ENCODE data around the gene REEP2. TPM values are rescaled to one million over a fixed set of nuclear protein-coding genes. Genes with fewer than 3 reads are reported as not detected.
A peak's percentile ranks its signal among the peaks of the same experiment; 100 is the strongest.

REEP2 gene
- polyA plus RNA-seq, 2 of the 4 experiments (the other 2 are of a cell fraction), result 4.6 to 5.1 TPM

DNA sequence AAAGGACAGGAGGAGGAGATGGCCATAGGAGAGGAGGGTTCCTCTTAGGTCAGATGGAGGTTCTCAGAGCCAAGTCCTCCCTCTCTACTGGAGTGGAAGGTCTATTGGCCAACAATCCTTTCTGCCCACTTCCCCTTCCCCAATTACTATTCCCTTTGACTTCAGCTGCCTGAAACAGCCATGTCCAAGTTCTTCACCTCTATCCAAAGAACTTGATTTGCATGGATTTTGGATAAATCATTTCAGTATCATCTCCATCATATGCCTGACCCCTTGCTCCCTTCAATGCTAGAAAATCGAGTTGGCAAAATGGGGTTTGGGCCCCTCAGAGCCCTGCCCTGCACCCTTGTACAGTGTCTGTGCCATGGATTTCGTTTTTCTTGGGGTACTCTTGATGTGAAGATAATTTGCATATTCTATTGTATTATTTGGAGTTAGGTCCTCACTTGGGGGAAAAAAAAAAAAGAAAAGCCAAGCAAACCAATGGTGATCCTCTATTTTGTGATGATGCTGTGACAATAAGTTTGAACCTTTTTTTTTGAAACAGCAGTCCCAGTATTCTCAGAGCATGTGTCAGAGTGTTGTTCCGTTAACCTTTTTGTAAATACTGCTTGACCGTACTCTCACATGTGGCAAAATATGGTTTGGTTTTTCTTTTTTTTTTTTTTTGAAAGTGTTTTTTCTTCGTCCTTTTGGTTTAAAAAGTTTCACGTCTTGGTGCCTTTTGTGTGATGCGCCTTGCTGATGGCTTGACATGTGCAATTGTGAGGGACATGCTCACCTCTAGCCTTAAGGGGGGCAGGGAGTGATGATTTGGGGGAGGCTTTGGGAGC lies 29.5 kb downstream of the REEP2 start:
- ChIA-PET CTCF (interaction anchor here (2.8 to 14.7 kb wide), 3 partner anchors 18 to 35 kb away, joined by 13 to 199 read pairs (median 125); no protein-coding TSS in a partner anchor), POLR2A (no interaction called here)
- DNase-seq (ENCODE audit: low read depth in 1 of 2, low spot score in 1 of 2) (peak in 1 of 2 experiments; percentile 59), FAIRE-seq (no peak), ATAC-seq (no peak)
- Histone ChIP-seq H3K4me1 (peaks cover 9% of the 10 kb centered on the region), H3K4me3 (no peak overlapping the region), H3K27ac (no peak overlapping the region), H3K9me3 (no peaks in the 10 kb centered on the region), H3K4me2 (no peak overlapping the region)
- WGBS (ENCODE audit: missing lambda C conversion rate), result 67% methylated on average over 7 of the region's 7 CpGs
- no peak for TF ChIP-seq FOXS1 (CRISPR knock-in tag; IDR thresholded peaks at IDR 0.05)
- TF ChIP-seq TP53 (CRISPR knock-in tag; IDR thresholded peaks at IDR 0.05), result peak; percentile 88
- TF ChIP-seq ZSCAN20 (CRISPR knock-in tag; IDR thresholded peaks at IDR 0.05), result peak; percentile 22; the same call in 1 of the 2 replicates
- TF ChIP-seq FOSB (CRISPR knock-in tag; IDR thresholded peaks at IDR 0.05), result peak; percentile 2; the same call in 1 of the 2 replicates
- TF ChIP-seq, protein P1, sequence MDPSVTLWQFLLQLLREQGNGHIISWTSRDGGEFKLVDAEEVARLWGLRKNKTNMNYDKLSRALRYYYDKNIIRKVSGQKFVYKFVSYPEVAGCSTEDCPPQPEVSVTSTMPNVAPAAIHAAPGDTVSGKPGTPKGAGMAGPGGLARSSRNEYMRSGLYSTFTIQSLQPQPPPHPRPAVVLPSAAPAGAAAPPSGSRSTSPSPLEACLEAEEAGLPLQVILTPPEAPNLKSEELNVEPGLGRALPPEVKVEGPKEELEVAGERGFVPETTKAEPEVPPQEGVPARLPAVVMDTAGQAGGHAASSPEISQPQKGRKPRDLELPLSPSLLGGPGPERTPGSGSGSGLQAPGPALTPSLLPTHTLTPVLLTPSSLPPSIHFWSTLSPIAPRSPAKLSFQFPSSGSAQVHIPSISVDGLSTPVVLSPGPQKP (IDR thresholded peaks at IDR 0.05; ENCODE audit: low read depth, low read length), result no peak
- TF ChIP-seq, protein P2, sequence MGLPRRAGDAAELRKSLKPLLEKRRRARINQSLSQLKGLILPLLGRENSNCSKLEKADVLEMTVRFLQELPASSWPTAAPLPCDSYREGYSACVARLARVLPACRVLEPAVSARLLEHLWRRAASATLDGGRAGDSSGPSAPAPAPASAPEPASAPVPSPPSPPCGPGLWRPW (IDR thresholded peaks at IDR 0.05), result no peak
- TF ChIP-seq SREBF2 (IDR thresholded peaks at IDR 0.05), result no peak
- TF ChIP-seq NPAS2 (CRISPR knock-in tag; IDR thresholded peaks at IDR 0.05; ENCODE audit: borderline replicate concordance), result no peak
- TF ChIP-seq HOXA7 (CRISPR knock-in tag; IDR thresholded peaks at IDR 0.05), result peak; percentile 96; the same call in 1 of the 2 replicates
- TF ChIP-seq POLR2AphosphoS2 (conservative IDR thresholded peaks at IDR 0.05; ENCODE audit: low read length), result peak; percentile 99
- TF ChIP-seq, protein P3, sequence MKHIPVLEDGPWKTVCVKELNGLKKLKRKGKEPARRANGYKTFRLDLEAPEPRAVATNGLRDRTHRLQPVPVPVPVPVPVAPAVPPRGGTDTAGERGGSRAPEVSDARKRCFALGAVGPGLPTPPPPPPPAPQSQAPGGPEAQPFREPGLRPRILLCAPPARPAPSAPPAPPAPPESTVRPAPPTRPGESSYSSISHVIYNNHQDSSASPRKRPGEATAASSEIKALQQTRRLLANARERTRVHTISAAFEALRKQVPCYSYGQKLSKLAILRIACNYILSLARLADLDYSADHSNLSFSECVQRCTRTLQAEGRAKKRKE (CRISPR knock-in tag; IDR thresholded peaks at IDR 0.05; ENCODE audit: low read depth), result 0 out of 2 replicates have a peak, but pooled peaks have one; percentile 15
- TF ChIP-seq, protein P4, sequence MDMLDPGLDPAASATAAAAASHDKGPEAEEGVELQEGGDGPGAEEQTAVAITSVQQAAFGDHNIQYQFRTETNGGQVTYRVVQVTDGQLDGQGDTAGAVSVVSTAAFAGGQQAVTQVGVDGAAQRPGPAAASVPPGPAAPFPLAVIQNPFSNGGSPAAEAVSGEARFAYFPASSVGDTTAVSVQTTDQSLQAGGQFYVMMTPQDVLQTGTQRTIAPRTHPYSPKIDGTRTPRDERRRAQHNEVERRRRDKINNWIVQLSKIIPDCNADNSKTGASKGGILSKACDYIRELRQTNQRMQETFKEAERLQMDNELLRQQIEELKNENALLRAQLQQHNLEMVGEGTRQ (IDR thresholded peaks at IDR 0.05), result peak; percentile 2; the same call in 1 of the 2 replicates
- peak; percentile 93 for TF ChIP-seq TFCP2L1 (CRISPR knock-in tag; IDR thresholded peaks at IDR 0.05)

DNA sequence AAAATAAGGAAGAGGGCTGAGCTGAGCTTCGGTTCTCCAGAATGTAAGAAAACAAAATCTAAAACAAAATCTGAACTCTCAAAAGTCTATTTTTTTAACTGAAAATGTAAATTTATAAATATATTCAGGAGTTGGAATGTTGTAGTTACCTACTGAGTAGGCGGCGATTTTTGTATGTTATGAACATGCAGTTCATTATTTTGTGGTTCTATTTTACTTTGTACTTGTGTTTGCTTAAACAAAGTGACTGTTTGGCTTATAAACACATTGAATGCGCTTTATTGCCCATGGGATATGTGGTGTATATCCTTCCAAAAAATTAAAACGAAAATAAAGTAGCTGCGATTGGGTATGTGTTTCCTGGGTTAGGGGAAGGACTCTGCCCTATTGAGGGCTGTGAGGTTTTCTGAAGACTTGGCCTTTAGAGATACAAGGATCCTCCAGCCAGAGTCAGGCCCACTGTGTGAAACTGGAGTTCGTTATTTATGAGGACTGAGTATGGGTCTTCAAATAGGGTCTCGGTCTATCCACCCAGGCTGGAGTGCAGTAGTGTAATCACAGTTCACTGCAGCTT lies 30.2 kb downstream of the REEP2 start:
- no peak overlapping the region for H3K27ac ChIP-seq
- ATAC-seq, result peak in 1 of 2 experiments; percentile 0; a peak in 1 of 6 replicates
- TF ChIP-seq, protein P5, sequence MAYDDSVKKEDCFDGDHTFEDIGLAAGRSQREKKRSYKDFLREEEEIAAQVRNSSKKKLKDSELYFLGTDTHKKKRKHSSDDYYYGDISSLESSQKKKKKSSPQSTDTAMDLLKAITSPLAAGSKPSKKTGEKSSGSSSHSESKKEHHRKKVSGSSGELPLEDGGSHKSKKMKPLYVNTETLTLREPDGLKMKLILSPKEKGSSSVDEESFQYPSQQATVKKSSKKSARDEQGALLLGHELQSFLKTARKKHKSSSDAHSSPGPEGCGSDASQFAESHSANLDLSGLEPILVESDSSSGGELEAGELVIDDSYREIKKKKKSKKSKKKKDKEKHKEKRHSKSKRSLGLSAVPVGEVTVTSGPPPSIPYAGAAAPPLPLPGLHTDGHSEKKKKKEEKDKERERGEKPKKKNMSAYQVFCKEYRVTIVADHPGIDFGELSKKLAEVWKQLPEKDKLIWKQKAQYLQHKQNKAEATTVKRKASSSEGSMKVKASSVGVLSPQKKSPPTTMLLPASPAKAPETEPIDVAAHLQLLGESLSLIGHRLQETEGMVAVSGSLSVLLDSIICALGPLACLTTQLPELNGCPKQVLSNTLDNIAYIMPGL (CRISPR knock-in tag; IDR thresholded peaks at IDR 0.05; ENCODE audit: borderline replicate concordance), result peak; percentile 59; the same call in 1 of the 2 replicates
- TF ChIP-seq HOXB5 (CRISPR knock-in tag; IDR thresholded peaks at IDR 0.05) (no peak), TP53 (CRISPR knock-in tag; IDR thresholded peaks at IDR 0.05) (no peak), JUN (IDR thresholded peaks at IDR 0.05) (no peak), JUNB (IDR thresholded peaks at IDR 0.05) (no peak), POLR2AphosphoS2 (conservative IDR thresholded peaks at IDR 0.05; ENCODE audit: low read length) (peak; percentile 97), ZC3H11A (IDR thresholded peaks at IDR 0.05) (no peak), PHF8 (IDR thresholded peaks at IDR 0.05; ENCODE audit: borderline replicate concordance, low read depth) (no peak), HOXB13 (CRISPR knock-in tag; IDR thresholded peaks at IDR 0.05; ENCODE audit: low read depth) (no peak), FOSL2 (IDR thresholded peaks at IDR 0.05) (no peak), FOSL2 (CRISPR knock-in tag; IDR thresholded peaks at IDR 0.05) (no peak; the same call in 1 of the 2 replicates), RNF2 (IDR thresholded peaks at IDR 0.05; ENCODE audit: borderline replicate concordance, low read depth) (no peak), RAD21 (conservative IDR thresholded peaks at IDR 0.05 in 1 of 2, IDR thresholded peaks at IDR 0.05 in 1 of 2) (no peak), RFX5 (IDR thresholded peaks at IDR 0.05) (no peak), ZSCAN20 (CRISPR knock-in tag; IDR thresholded peaks at IDR 0.05) (no peak)
- TF ChIP-seq, protein P2 (IDR thresholded peaks at IDR 0.05), result no peak
- TF ChIP-seq, protein P1 (IDR thresholded peaks at IDR 0.05; ENCODE audit: low read depth, low read length), result no peak
- TF ChIP-seq, protein P6, sequence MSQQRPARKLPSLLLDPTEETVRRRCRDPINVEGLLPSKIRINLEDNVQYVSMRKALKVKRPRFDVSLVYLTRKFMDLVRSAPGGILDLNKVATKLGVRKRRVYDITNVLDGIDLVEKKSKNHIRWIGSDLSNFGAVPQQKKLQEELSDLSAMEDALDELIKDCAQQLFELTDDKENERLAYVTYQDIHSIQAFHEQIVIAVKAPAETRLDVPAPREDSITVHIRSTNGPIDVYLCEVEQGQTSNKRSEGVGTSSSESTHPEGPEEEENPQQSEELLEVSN (IDR thresholded peaks at IDR 0.05; ENCODE audit: borderline replicate concordance, low read depth), result no peak
- no peak for DNase-seq (ENCODE audit: low read depth in 1 of 2, low spot score in 1 of 2)
- no peak for FAIRE-seq
- CTCF ChIA-PET, result interaction anchor here (0.9 to 2.8 kb wide), 3 partner anchors 23 to 79 kb away, joined by 3 to 13 read pairs (median 4); no protein-coding TSS in a partner anchor
- peaks cover 6% of the 10 kb centered on the region; the same call in 2 of the 3 replicates for H3K4me1 ChIP-seq
- WGBS (ENCODE audit: missing lambda C conversion rate), result 79% methylated on average over 8 of the region's 8 CpGs
- H3K4me3 ChIP-seq, result no peak overlapping the region
- POLR2A ChIA-PET, result no interaction called here
- no peak overlapping the region for H3K4me2 ChIP-seq
- no peaks in the 10 kb centered on the region for H3K9me3 ChIP-seq
